ENCODE measurements around the gene TMEM39B. TPM values are rescaled to one million over a fixed set of nuclear protein-coding genes. Genes with fewer than 3 reads are reported as not detected.
A peak's percentile ranks its signal among the peaks of the same experiment; 100 is the strongest.

The TMEM39B gene
- total and polyA plus RNA-seq, 2 donors (not counting 3 experiments of a cell fraction or from before 2014, with no cell fraction given): 47.3 to 64.3 TPM

GRCh38 chr1:32073299-32074229 is 825 bp downstream of the TMEM39B start:
- POLR2A ChIA-PET: interaction anchor here (0.5 to 2.1 kb wide), 10 partner anchors 10 to 1131 kb away, joined by 3 to 8 read pairs (median 4); partner anchors contain the start of genes KPNA6 and TXLNA
- H3K9me1 ChIP-seq (replicated peaks; ENCODE audit: control insufficient read depth, extremely low read depth, insufficient read depth, low read length): no peaks in the 10 kb centered on the region
- no peak for TF ChIP-seq POLR2A (IDR thresholded peaks at IDR 0.05; ENCODE audit: low read depth, low read length)
- TF ChIP-seq, protein P1, sequence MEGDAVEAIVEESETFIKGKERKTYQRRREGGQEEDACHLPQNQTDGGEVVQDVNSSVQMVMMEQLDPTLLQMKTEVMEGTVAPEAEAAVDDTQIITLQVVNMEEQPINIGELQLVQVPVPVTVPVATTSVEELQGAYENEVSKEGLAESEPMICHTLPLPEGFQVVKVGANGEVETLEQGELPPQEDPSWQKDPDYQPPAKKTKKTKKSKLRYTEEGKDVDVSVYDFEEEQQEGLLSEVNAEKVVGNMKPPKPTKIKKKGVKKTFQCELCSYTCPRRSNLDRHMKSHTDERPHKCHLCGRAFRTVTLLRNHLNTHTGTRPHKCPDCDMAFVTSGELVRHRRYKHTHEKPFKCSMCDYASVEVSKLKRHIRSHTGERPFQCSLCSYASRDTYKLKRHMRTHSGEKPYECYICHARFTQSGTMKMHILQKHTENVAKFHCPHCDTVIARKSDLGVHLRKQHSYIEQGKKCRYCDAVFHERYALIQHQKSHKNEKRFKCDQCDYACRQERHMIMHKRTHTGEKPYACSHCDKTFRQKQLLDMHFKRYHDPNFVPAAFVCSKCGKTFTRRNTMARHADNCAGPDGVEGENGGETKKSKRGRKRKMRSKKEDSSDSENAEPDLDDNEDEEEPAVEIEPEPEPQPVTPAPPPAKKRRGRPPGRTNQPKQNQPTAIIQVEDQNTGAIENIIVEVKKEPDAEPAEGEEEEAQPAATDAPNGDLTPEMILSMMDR (IDR thresholded peaks at IDR 0.05; ENCODE audit: extremely low read depth in 1 of 2, insufficient read depth in 1 of 2, low read depth in 1 of 2, low read length in 2 of 2): peak; percentile 4 to 40
- peak; percentile 61 for FAIRE-seq
- peaks cover 41% of the 10 kb centered on the region for H3K4me1 ChIP-seq (ENCODE audit: control insufficient read depth, extremely low read depth, insufficient read depth, low read length)
- H3K4me2 ChIP-seq (ENCODE audit: insufficient read depth, low read length): peak overlapping the region; percentile 66
- H3K4me3 ChIP-seq (replicated peaks in 1 of 3; ENCODE audit: insufficient read depth in 1 of 3, low read depth in 1 of 3, low read length in 3 of 3): peak overlapping the region; percentile 74 to 78 (median 77)
- H4K20me1 ChIP-seq (replicated peaks; ENCODE audit: control insufficient read depth, extremely low read depth, insufficient read depth, low read length): no peaks in the 10 kb centered on the region
- peak; percentile 94 for DNase-seq (ENCODE audit: low read depth, low spot score)
- peak overlapping the region; percentile 31 for H3K9ac ChIP-seq (replicated peaks; ENCODE audit: extremely low read depth, insufficient read depth, low read length)
- no peaks in the 10 kb centered on the region for H3K27me3 ChIP-seq (ENCODE audit: control insufficient read depth in 2 of 2, insufficient read depth in 2 of 2, low read length in 2 of 2)
- H3K27ac ChIP-seq (ENCODE audit: insufficient read depth, low read depth, low read length): peak overlapping the region; percentile 29
- dilution Hi-C loops (cut with MboI; ENCODE audit: extremely low pct_ligation_motif_present, low sequenced_read_pairs) (no loop called here), intact Hi-C loops (cut with micrococcal nuclease) (loop anchor here (2.0 kb wide), 1 partner anchor 59 kb away; no protein-coding TSS in a partner anchor)
- CTCF ChIA-PET: interaction anchor here (0.5 to 6.5 kb wide), 13 partner anchors 8 to 175 kb away, joined by 3 to 55 read pairs (median 4); partner anchors contain the start of genes KPNA6 and PTP4A2
- H3K79me2 ChIP-seq (ENCODE audit: control insufficient read depth, insufficient read depth, low read length): peaks cover 35% of the 10 kb centered on the region
- TSS peak; percentile 16 for BruUV-seq (replicated peaks)
- H2AFZ ChIP-seq (ENCODE audit: low read depth, low read length): no peak overlapping the region
- peaks cover 16 to 22% of the 10 kb centered on the region in 2 experiments for H3K36me3 ChIP-seq (ENCODE audit: control insufficient read depth in 2 of 2, extremely low read depth in 1 of 2, insufficient read depth in 2 of 2, low read length in 2 of 2)
- H3K9me3 ChIP-seq (replicated peaks; ENCODE audit: control insufficient read depth, insufficient read depth, low read length): no peaks in the 10 kb centered on the region

DNA sequence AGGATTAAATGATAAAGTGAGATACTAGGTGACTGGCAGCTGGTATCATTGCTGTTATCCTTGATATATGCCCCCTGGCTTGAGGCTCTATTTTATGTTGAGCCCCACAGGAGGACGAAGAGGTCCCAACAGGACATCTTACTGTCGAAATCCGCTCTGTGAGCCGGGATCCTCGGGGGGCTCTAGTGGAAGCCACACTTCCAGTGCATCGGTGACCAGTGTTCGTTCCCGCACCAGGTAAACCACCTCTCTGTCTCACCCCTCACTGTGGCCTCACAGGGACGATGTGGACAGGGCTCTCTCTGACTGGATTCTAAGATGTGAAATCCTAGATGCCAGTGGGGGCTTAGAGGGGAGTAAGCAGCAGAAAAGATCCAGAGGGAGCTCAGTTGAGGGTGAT is 2.1 kb downstream of the TMEM39B start:
- Histone ChIP-seq H3K36me3 (ENCODE audit: control insufficient read depth in 2 of 2, extremely low read depth in 1 of 2, insufficient read depth in 2 of 2, low read length in 2 of 2) (peaks cover 16 to 27% of the 10 kb centered on the region in 2 experiments), H3K9me3 (replicated peaks; ENCODE audit: control insufficient read depth, insufficient read depth, low read length) (no peaks in the 10 kb centered on the region), H3K79me2 (ENCODE audit: control insufficient read depth, insufficient read depth, low read length) (peaks cover 35% of the 10 kb centered on the region), H3K9me1 (replicated peaks; ENCODE audit: control insufficient read depth, extremely low read depth, insufficient read depth, low read length) (no peaks in the 10 kb centered on the region), H2AFZ (ENCODE audit: low read depth, low read length) (no peak overlapping the region), H3K27ac (ENCODE audit: insufficient read depth, low read depth, low read length) (no peak overlapping the region), H3K4me2 (ENCODE audit: insufficient read depth, low read length) (no peak overlapping the region), H3K4me1 (ENCODE audit: control insufficient read depth, extremely low read depth, insufficient read depth, low read length) (peaks cover 41% of the 10 kb centered on the region), H3K27me3 (ENCODE audit: control insufficient read depth in 2 of 2, insufficient read depth in 2 of 2, low read length in 2 of 2) (no peaks in the 10 kb centered on the region), H4K20me1 (replicated peaks; ENCODE audit: control insufficient read depth, extremely low read depth, insufficient read depth, low read length) (no peaks in the 10 kb centered on the region), H3K4me3 (replicated peaks in 1 of 3; ENCODE audit: insufficient read depth in 1 of 3, low read depth in 1 of 3, low read length in 3 of 3) (no peak overlapping the region), H3K9ac (replicated peaks; ENCODE audit: extremely low read depth, insufficient read depth, low read length) (no peak overlapping the region)
- BruUV-seq (replicated peaks): no TSS peak
- POLR2A ChIA-PET: no interaction called here
- DNase-seq (ENCODE audit: low read depth, low spot score) (no peak), FAIRE-seq (no peak)
- dilution Hi-C loops (cut with MboI; ENCODE audit: extremely low pct_ligation_motif_present, low sequenced_read_pairs) (no loop called here), intact Hi-C loops (cut with micrococcal nuclease) (no loop called here)
- CTCF ChIA-PET: interaction anchor here (1.3 to 6.5 kb wide), 7 partner anchors 8 to 105 kb away, joined by 3 to 55 read pairs (median 5); partner anchors contain the start of genes KPNA6 and TXLNA
- no peak for TF ChIP-seq GATA2 (IDR thresholded peaks at IDR 0.05; ENCODE audit: insufficient read depth, insufficient read length, low read depth, low read length)
- no peak for TF ChIP-seq POLR2A (IDR thresholded peaks at IDR 0.05; ENCODE audit: low read depth, low read length)
- no peak for TF ChIP-seq FOS (IDR thresholded peaks at IDR 0.05; ENCODE audit: borderline replicate concordance, insufficient read depth, low read length)
- TF ChIP-seq MYC (IDR thresholded peaks at IDR 0.05; ENCODE audit: low read depth, low read length): no peak
- TF ChIP-seq JUN (IDR thresholded peaks at IDR 0.05; ENCODE audit: borderline replicate concordance, insufficient read depth, insufficient read length, low read depth): no peak
- TF ChIP-seq POLR2AphosphoS5 (IDR thresholded peaks at IDR 0.05; ENCODE audit: insufficient read depth, low read depth, low read length): no peak
- no peak for TF ChIP-seq MAX (IDR thresholded peaks at IDR 0.05; ENCODE audit: insufficient read depth, insufficient read length)
- TF ChIP-seq EZH2 (IDR thresholded peaks at IDR 0.05; ENCODE audit: borderline replicate concordance, low read depth, low read length, severe bottlenecking): no peak
- TF ChIP-seq, protein P1 (IDR thresholded peaks at IDR 0.05; ENCODE audit: extremely low read depth in 1 of 2, insufficient read depth in 1 of 2, low read depth in 1 of 2, low read length in 2 of 2): no peak
